ENCODE measurements around the gene TCEA3. TPM values are rescaled to one million over a fixed set of nuclear protein-coding genes. Genes with fewer than 3 reads are reported as not detected.

Gene TCEA3
- total RNA-seq (10 to 100 TPM; 56.7 to 93.0 (median 71.8) TPM), polyA plus RNA-seq (10 to 100 TPM; 25.1 to 51.4 TPM)
- long read RNA-seq, donor 1, transcript TCEA3-203 (11 exons, 1,559 nt) = major isoform, 101 of 130 reads
- long read RNA-seq, donor 1, partial matches to known transcripts = 18 of 130 reads
- long read RNA-seq, donor 1, other reads (novel, unspliced or antisense) = 9 of 130 reads
- long read RNA-seq, donor 2, transcript TCEA3-203 (11 exons, 1,559 nt) = major isoform, 153 of 203 reads
- long read RNA-seq, donor 2, partial matches to known transcripts = 27 of 203 reads
- long read RNA-seq, donor 2, other reads (novel, unspliced or antisense) = 21 of 203 reads
- long read RNA-seq, donor 3, transcript TCEA3-203 (11 exons, 1,559 nt) = major isoform, 126 of 160 reads
- long read RNA-seq, donor 3, partial matches to known transcripts = 6 of 160 reads
- long read RNA-seq, donor 3, other reads (novel, unspliced or antisense) = 28 of 160 reads

DNA sequence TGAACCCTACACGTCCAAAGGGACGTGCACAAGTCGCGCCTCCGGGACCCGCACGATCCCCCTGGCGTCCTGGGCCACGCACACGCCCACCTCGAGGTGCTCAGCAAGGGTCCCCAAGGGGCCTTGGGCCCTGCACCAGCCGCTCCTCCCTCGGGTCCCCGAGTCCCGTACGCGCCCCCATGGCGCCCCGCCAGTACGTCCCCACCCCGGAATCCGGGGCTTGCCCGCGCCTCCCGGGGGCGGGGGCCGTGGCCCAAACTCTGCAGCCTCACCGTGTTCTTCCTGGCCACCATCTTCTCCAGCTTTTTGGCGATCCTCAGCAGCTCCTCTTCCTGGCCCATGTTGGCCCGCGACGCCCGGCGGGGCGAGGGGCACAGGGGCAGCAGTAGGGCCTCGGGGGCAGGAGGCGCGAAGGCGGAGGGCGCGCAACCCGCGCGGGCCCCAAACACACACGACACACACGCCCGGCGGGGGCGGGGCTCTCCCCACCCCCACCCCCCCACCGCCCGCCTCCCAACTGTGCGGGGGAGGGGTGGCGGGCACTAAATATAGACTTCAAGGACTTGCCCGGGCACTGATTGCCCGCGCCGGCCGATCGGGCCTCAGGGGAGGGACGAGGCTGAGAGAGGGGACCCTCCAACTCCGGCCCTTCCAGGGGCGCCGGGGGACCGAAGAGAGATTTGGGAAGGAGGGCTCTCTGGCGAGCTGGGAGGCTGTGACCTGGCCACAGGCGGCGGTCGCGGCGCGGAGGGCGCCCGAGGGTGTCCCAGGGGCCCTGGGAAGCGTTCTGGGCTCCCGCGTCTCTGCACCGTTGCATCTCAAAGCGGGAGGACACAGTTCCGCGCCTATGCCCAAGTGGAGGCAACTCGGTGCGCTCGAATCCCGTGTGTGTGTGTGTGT is at the start of gene TCEA3:
TCEA3 (minus strand) TSS at position 456 of the 900 bp plus-strand sequence; CDS start at position 341, 115 bp downstream.
- Histone ChIP-seq H3K9me3 (no peaks in the 10 kb centered on the region), H3K4me1 (peaks cover 10 to 51% (median 39%) of the 10 kb centered on the region in 9 donors), H3K27ac (peak within 1 kb of the TSS; percentile 65 to 92 (median 88)), H3K4me3 (peak within 1 kb of the TSS; percentile 54 to 88 (median 72)), H3K27me3 (peaks cover 0 to 38% (median 0%) of the 10 kb centered on the region in 7 donors), H3K36me3 (peaks cover 0 to 17% (median 4%) of the 10 kb centered on the region in 9 donors)
- DNase-seq (peak; percentile 66 to 68), ATAC-seq (peak; percentile 67 to 86 (median 78))
- WGBS, 2 donors = 1 to 2% methylated on average over 81 to 84 of the region's 84 CpGs
- TF ChIP-seq, protein P1, sequence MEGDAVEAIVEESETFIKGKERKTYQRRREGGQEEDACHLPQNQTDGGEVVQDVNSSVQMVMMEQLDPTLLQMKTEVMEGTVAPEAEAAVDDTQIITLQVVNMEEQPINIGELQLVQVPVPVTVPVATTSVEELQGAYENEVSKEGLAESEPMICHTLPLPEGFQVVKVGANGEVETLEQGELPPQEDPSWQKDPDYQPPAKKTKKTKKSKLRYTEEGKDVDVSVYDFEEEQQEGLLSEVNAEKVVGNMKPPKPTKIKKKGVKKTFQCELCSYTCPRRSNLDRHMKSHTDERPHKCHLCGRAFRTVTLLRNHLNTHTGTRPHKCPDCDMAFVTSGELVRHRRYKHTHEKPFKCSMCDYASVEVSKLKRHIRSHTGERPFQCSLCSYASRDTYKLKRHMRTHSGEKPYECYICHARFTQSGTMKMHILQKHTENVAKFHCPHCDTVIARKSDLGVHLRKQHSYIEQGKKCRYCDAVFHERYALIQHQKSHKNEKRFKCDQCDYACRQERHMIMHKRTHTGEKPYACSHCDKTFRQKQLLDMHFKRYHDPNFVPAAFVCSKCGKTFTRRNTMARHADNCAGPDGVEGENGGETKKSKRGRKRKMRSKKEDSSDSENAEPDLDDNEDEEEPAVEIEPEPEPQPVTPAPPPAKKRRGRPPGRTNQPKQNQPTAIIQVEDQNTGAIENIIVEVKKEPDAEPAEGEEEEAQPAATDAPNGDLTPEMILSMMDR (IDR thresholded peaks at IDR 0.05) = no peak
- intact Hi-C loops (cut with DNase I) = loop anchor here in 2 of 10 donors (5.0 kb wide), 1 partner anchor 58 kb away; the partner anchor contains the start of gene ASAP3 (in 2 of the 2)

GRCh38 chr1:23473037-23473800 is 48.7 kb upstream of the TCEA3 start:
- H3K4me1 ChIP-seq = peaks cover 15 to 68% (median 46%) of the 10 kb centered on the region in 9 donors
- no peaks in the 10 kb centered on the region for H3K27me3 ChIP-seq
- TF ChIP-seq, protein P1 (IDR thresholded peaks at IDR 0.05) = no peak
- no peak overlapping the region for H3K4me3 ChIP-seq
- ATAC-seq (peak in 1 of 8 donors; percentile 28), DNase-seq (no peak)
- no peaks in the 10 kb centered on the region for H3K9me3 ChIP-seq
- no peaks in the 10 kb centered on the region for H3K36me3 ChIP-seq
- WGBS, 2 donors = 83 to 87% methylated on average over 6 of the region's 6 CpGs
- peak overlapping the region in 6 of 10 donors; percentile 2 to 89 (median 43) for H3K27ac ChIP-seq
- intact Hi-C loops (cut with DNase I) = no loop called here

GRCh38 chr1:23472351-23473036 is 47.9 kb upstream of the TCEA3 start:
- TF ChIP-seq, protein P1 (IDR thresholded peaks at IDR 0.05) = no peak
- DNase-seq = no peak
- Histone ChIP-seq H3K4me1 (peaks cover 15 to 71% (median 46%) of the 10 kb centered on the region in 9 donors), H3K9me3 (no peaks in the 10 kb centered on the region), H3K27me3 (no peaks in the 10 kb centered on the region), H3K27ac (peak overlapping the region in 4 of 10 donors; percentile 29 to 89 (median 52)), H3K4me3 (no peak overlapping the region), H3K36me3 (no peaks in the 10 kb centered on the region)
- no peak for ATAC-seq
- intact Hi-C loops (cut with DNase I) = no loop called here
- WGBS, 2 donors = 90 to 95% methylated on average over 5 of the region's 5 CpGs
